Smooth muscle cell of the brain vasculature (primary cell): ENCODE data around the gene LNPEP.
"Not testable (repeated sequence)": the region's sequence is repeated elsewhere in the genome, so short reads cannot be mapped to it uniquely, and the experiment has no call there.

Experiments
- DNase-seq: peaks from one replicate; pipeline ENCODE4 v3.0.0-alpha.2; 2012; ENCODE audit warnings: low read depth, low spot score

LNPEP gene

GRCh38 chr5:96928931-96929708, 6.8 kb upstream of the LNPEP start:
- no peak for DNase-seq

- DNase-seq = no peak
Measured at GRCh38 chr5:96930058-96930457, 5.8 kb upstream of the LNPEP start.

- DNase-seq = no peak
Measured at GRCh38 chr5:96930589-96930988, 5.3 kb upstream of the LNPEP start.

GRCh38 chr5:96931037-96931436, 4.8 kb upstream of the LNPEP start:
- not testable (repeated sequence) for DNase-seq

GRCh38 chr5:96931605-96932004, 4.3 kb upstream of the LNPEP start:
- DNase-seq = no peak

GRCh38 chr5:96932026-96932425, 3.9 kb upstream of the LNPEP start:
- DNase-seq = no peak

- peak; percentile 13 for DNase-seq
Measured at GRCh38 chr5:96933764-96934707, 1.8 kb upstream of the LNPEP start.

- peak; percentile 80 for DNase-seq
Measured at GRCh38 chr5:96934708-96935558, 947 bp upstream of the LNPEP start.

GRCh38 chr5:96936431-96937320, 796 bp downstream of the LNPEP start:
- DNase-seq = no peak

- DNase-seq = no peak
Measured at GRCh38 chr5:96940586-96940985, 4.7 kb downstream of the LNPEP start.

GRCh38 chr5:96941140-96941539, 5.3 kb downstream of the LNPEP start:
- DNase-seq = no peak

- DNase-seq = no peak
Measured at GRCh38 chr5:96942078-96942477, 6.2 kb downstream of the LNPEP start.

- DNase-seq = no peak
Measured at GRCh38 chr5:96942911-96943310, 7.0 kb downstream of the LNPEP start.

- no peak for DNase-seq
Measured at GRCh38 chr5:96943799-96944198, 7.9 kb downstream of the LNPEP start.

- no peak for DNase-seq
Measured at GRCh38 chr5:96945144-96945897, 9.4 kb downstream of the LNPEP start.

GRCh38 chr5:96946381-96946780, 10.5 kb downstream of the LNPEP start:
- DNase-seq = no peak

GRCh38 chr5:96952118-96952750, 16.4 kb downstream of the LNPEP start:
- DNase-seq = no peak

GRCh38 chr5:96952974-96953730, 17.3 kb downstream of the LNPEP start:
- no peak for DNase-seq
